Endothelial cell of umbilical vein (primary cell): ENCODE measurements around the gene GRID2. TPM values are rescaled to one million over a fixed set of nuclear protein-coding genes. Genes with fewer than 3 reads are reported as not detected.

ENCODE experiments used
- BruUV-seq: library from RNA; stranded (reverse); fragments of 400-500 nt; replicated peaks from 2 replicates; lab custom pipeline; 2021; lab: Mats Ljungman, UMichigan
- CTCF ChIA-PET: fragments of 300-600, 350-600 bp; sonication (Branson Sonifier 250); formaldehyde crosslinking; loops from one replicate; lab custom pipeline; 2021; ENCODE audit warnings: antibody characterized with exemption, inconsistent platforms; lab: Charles Lee
- POLR2A ChIA-PET: fragments of 300-600, 350-600 bp; sonication (Branson Sonifier 250); formaldehyde crosslinking; loops from one replicate; lab custom pipeline; 2021; ENCODE audit warnings: antibody characterized with exemption, inconsistent platforms; lab: Charles Lee
- DNase-seq: peaks from one replicate; pipeline ENCODE4 v3.0.0-alpha.2; 2011; ENCODE audit warnings: low read depth, low spot score
- FAIRE-seq: peaks from 2 replicates; lab custom pipeline; 2011; peaks lifted over from hg19 to GRCh38; lab: Jason Lieb, UNC
- H2AFZ ChIP-seq: 2 replicates; pipeline ENCODE4 v1.6.0; 2012; ENCODE audit warnings: low read depth, low read length, control low read depth, inconsistent platforms
- H3K27ac ChIP-seq: 2 replicates; pipeline ENCODE4 v1.5.1; 2011; ENCODE audit warnings: low read depth, mild to moderate bottlenecking, control low read depth, low read length, moderate library complexity; ENCODE audit not compliant: insufficient read depth
- H3K27me3 ChIP-seq, 2 experiments: 2 replicates each; pipeline versions ENCODE4 v1.6.0 to v1.6.1; 2011; ENCODE audit warnings: low read length in 2 of 2, mixed read lengths in 1 of 2; ENCODE audit not compliant: control insufficient read depth in 2 of 2, insufficient read depth in 2 of 2
- H3K36me3 ChIP-seq, 2 experiments: 2 replicates in 1 of 2; 3 replicates in 1 of 2; pipeline ENCODE4 v1.5.1; 2011; ENCODE audit warnings: low read length in 2 of 2, mild to moderate bottlenecking in 1 of 2, moderate library complexity in 1 of 2; ENCODE audit not compliant: control insufficient read depth in 2 of 2, insufficient read depth in 2 of 2; ENCODE audit errors: extremely low read depth in 1 of 2
- H3K4me1 ChIP-seq: 3 replicates; pipeline ENCODE4 v1.5.1; 2011; ENCODE audit warnings: mild to moderate bottlenecking, low read length; ENCODE audit not compliant: control insufficient read depth, insufficient read depth; ENCODE audit errors: extremely low read depth
- H3K4me2 ChIP-seq: 2 replicates; pipeline ENCODE4 v1.6.1; 2011; ENCODE audit warnings: low read length, control low read depth, mixed read lengths; ENCODE audit not compliant: insufficient read depth
- H3K4me3 ChIP-seq, 3 experiments: fragments of 200-600 bp in 1 of 3; sonication (generic), shearing (Covaris generic) in 1 of 3; replicated peaks in 1 of 3; 2 replicates each; pipeline ENCODE4 v1.5.1; 2011 to 2016; ENCODE audit warnings: control low read depth in 3 of 3, low read length in 3 of 3, mild to moderate bottlenecking in 2 of 3, inconsistent platforms in 1 of 3, low read depth in 1 of 3, moderate library complexity in 1 of 3; ENCODE audit not compliant: insufficient read depth in 1 of 3
- H3K79me2 ChIP-seq: 2 replicates; pipeline ENCODE4 v1.6.0; 2012; ENCODE audit warnings: low read length, inconsistent platforms; ENCODE audit not compliant: control insufficient read depth, insufficient read depth
- H3K9ac ChIP-seq: replicated peaks from 2 replicates; pipeline ENCODE3; 2011; ENCODE audit warnings: low read length, control low read depth; ENCODE audit not compliant: insufficient read depth; ENCODE audit errors: extremely low read depth
- H3K9me1 ChIP-seq: replicated peaks from 3 replicates; pipeline ENCODE4 v1.6.0; 2011; ENCODE audit warnings: mild to moderate bottlenecking, low read length; ENCODE audit not compliant: control insufficient read depth, insufficient read depth; ENCODE audit errors: extremely low read depth
- H3K9me3 ChIP-seq: replicated peaks from 2 replicates; pipeline ENCODE4 v1.5.1; 2012; ENCODE audit warnings: low read length, inconsistent platforms; ENCODE audit not compliant: control insufficient read depth, insufficient read depth
- H4K20me1 ChIP-seq: replicated peaks from 2 replicates; pipeline ENCODE3; 2011; ENCODE audit warnings: mild to moderate bottlenecking, low read length; ENCODE audit not compliant: control insufficient read depth, insufficient read depth; ENCODE audit errors: extremely low read depth
- CTCF ChIP-seq, 2 donors: IDR thresholded peaks; 1 replicate in 1 of 2; 2 replicates in 1 of 2; pipeline ENCODE4 v1.5.1; 2011; ENCODE audit warnings: low read length in 2 of 2, mild to moderate bottlenecking in 2 of 2, moderate library complexity in 2 of 2, control low read depth in 1 of 2, inconsistent platforms in 1 of 2, low read depth in 1 of 2; ENCODE audit not compliant: insufficient read depth in 1 of 2; ENCODE audit errors: extremely low read depth in 1 of 2
- EZH2 ChIP-seq: IDR thresholded peaks from 2 replicates; pipeline ENCODE4 v1.6.1; 2012; ENCODE audit warnings: borderline replicate concordance, low read depth, mild to moderate bottlenecking, moderate library complexity, low read length, inconsistent platforms; ENCODE audit not compliant: severe bottlenecking
- FOS ChIP-seq: IDR thresholded peaks from 2 replicates; pipeline ENCODE4 v1.6.1; 2011; ENCODE audit warnings: mild to moderate bottlenecking, low read length, moderate library complexity, borderline replicate concordance; ENCODE audit not compliant: insufficient read depth
- GATA2 ChIP-seq: IDR thresholded peaks from 2 replicates; pipeline ENCODE4 v1.7.0; 2011; ENCODE audit warnings: low read depth, mild to moderate bottlenecking, moderate library complexity, mixed read lengths, low read length; ENCODE audit not compliant: insufficient read length, insufficient read depth
- JUN ChIP-seq: IDR thresholded peaks from 2 replicates; pipeline ENCODE4 v1.6.1; 2011; ENCODE audit warnings: borderline replicate concordance, low read depth; ENCODE audit not compliant: insufficient read length, insufficient read depth
- MYC ChIP-seq: IDR thresholded peaks from one replicate; pipeline ENCODE4 v1.6.1; 2011; ENCODE audit warnings: mild to moderate bottlenecking, low read depth, low read length
- POLR2A ChIP-seq: IDR thresholded peaks from 2 replicates; pipeline ENCODE4 v1.6.1; 2012; ENCODE audit warnings: low read depth, mild to moderate bottlenecking, control low read depth, low read length
- POLR2AphosphoS5 ChIP-seq: IDR thresholded peaks from 2 replicates; pipeline ENCODE4 v1.6.1; 2012; ENCODE audit warnings: low read depth, mild to moderate bottlenecking, control low read depth, low read length, moderate library complexity; ENCODE audit not compliant: insufficient read depth
- dilution Hi-C: fragments of 300-500 bp; cut with MboI; formaldehyde crosslinking; loops from one replicate; pipeline ENCODE4 v1.15.0; 2019; ENCODE audit warnings: low sequenced_read_pairs; ENCODE audit not compliant: extremely low pct_ligation_motif_present
- intact Hi-C: fragments of 100-400 bp; cut with micrococcal nuclease; formaldehyde crosslinking; loops from one replicate; pipeline ENCODE4 v1.10.0; 2022
- polyA plus RNA-seq, 4 experiments: library from polyadenylated mRNA; depleted of rRNA in 3 of 4; stranded (reverse) in 3 of 4; unstranded in 1 of 4; fragments of >200 nt; gene quantifications; 2 replicates each; pipeline versions ENCODE4 v1.2.1 to v1.2.3, GENCODE V29; 2011 to 2012; ENCODE audit warnings: missing spikeins in 1 of 4
- total RNA-seq: library from RNA; stranded (reverse); gene quantifications from 2 replicates; pipeline ENCODE4 v1.2.3, GENCODE V29; 2021
- TF ChIP-seq, protein P1 (sequence below): IDR thresholded peaks from 2 replicates; pipeline ENCODE4 v1.6.1; 2011; ENCODE audit not compliant: insufficient read depth, insufficient read length

Gene GRID2
- total and polyA plus RNA-seq, 2 donors (not counting 3 experiments of a cell fraction or from before 2014, with no cell fraction given), result not detected

- Histone ChIP-seq H3K4me3 (no peak overlapping the region), H3K4me2 (no peak overlapping the region), H3K9me1 (no peaks in the 10 kb centered on the region), H4K20me1 (no peaks in the 10 kb centered on the region), H3K36me3 (no peaks in the 10 kb centered on the region), H3K27me3 (no peaks in the 10 kb centered on the region), H3K9ac (no peak overlapping the region), H3K27ac (no peak overlapping the region), H2AFZ (no peak overlapping the region), H3K4me1 (no peaks in the 10 kb centered on the region), H3K79me2 (no peaks in the 10 kb centered on the region), H3K9me3 (no peaks in the 10 kb centered on the region)
- dilution Hi-C loops, result no loop called here
- ChIA-PET CTCF (no interaction called here), POLR2A (no interaction called here)
- DNase-seq (no peak), FAIRE-seq (no peak)
- no TSS peak for BruUV-seq
- no peak for TF ChIP-seq GATA2
- TF ChIP-seq, protein P1, sequence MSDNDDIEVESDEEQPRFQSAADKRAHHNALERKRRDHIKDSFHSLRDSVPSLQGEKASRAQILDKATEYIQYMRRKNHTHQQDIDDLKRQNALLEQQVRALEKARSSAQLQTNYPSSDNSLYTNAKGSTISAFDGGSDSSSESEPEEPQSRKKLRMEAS, result no peak
- no peak for TF ChIP-seq FOS
- no peak for TF ChIP-seq POLR2AphosphoS5
- no peak for TF ChIP-seq EZH2
- intact Hi-C loops, result no loop called here
Observed at GRCh38 chr4:92524131-92524530, 220.4 kb downstream of the GRID2 start.

DNA sequence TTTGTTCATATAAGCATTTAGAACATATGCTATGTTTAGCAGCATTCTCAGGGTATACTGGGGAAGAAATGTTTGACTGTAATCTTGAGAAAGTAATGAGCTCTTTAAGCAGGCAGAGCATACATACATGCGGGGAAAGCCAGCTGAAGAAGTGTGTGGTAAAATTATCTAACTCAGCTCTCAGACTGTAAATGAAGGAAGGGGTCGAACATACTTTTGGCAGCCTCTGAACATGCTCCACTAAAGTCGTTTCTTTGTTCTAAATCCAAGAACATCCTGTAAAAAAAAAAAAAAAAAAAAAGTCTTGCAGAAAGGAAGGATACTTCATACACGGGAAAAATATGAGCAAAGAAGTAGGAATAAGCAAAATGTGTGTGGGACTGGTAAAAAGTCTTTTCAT is 224.8 kb downstream of the GRID2 start:
- ChIA-PET POLR2A (no interaction called here), CTCF (no interaction called here)
- Histone ChIP-seq H3K9me3 (no peaks in the 10 kb centered on the region), H3K27ac (no peak overlapping the region), H3K4me2 (no peak overlapping the region), H3K9ac (no peak overlapping the region), H3K79me2 (no peaks in the 10 kb centered on the region), H3K9me1 (no peaks in the 10 kb centered on the region), H2AFZ (no peak overlapping the region), H3K4me3 (no peak overlapping the region), H3K36me3 (no peaks in the 10 kb centered on the region), H3K27me3 (no peaks in the 10 kb centered on the region), H3K4me1 (no peaks in the 10 kb centered on the region), H4K20me1 (no peaks in the 10 kb centered on the region)
- FAIRE-seq, result no peak
- dilution Hi-C loops, result no loop called here
- no peak for DNase-seq
- intact Hi-C loops, result no loop called here
- TF ChIP-seq GATA2 (no peak), POLR2AphosphoS5 (no peak), POLR2A (no peak), JUN (no peak), EZH2 (no peak), CTCF (IDR thresholded peaks at IDR 0.05; ENCODE audit: extremely low read depth in 1 of 2, insufficient read depth in 1 of 2, low read depth in 1 of 2, low read length in 2 of 2) (no peak), MYC (no peak), FOS (no peak)
- TF ChIP-seq, protein P1, result no peak
- no TSS peak for BruUV-seq
